Chondrocyte (in vitro differentiated cells): ENCODE data around the gene FAM53A. TPM values are rescaled to one million over a fixed set of nuclear protein-coding genes. Genes with fewer than 3 reads are reported as not detected.

Experiments used
- DNase-seq: peaks from one replicate; pipeline ENCODE4 v3.0.0; 2021; ENCODE audit warnings: mixed read lengths, low spot score
- H3K27ac Mint-ChIP-seq: one replicate; pipeline ENCODE4 v1.8.0; 2021; ENCODE audit warnings: mild to moderate bottlenecking, moderate library complexity, mixed read lengths; ENCODE audit not compliant: unreplicated experiment
- H3K27me3 Mint-ChIP-seq: 2 replicates; pipeline ENCODE4 v1.8.0; 2021; ENCODE audit warnings: low read depth, mixed read lengths
- H3K36me3 Mint-ChIP-seq: 2 replicates; pipeline ENCODE4 v1.8.0; 2021; ENCODE audit warnings: low read depth, mixed read lengths
- H3K4me1 Mint-ChIP-seq: 2 replicates; pipeline ENCODE4 v1.8.0; 2021; ENCODE audit warnings: low read depth, mild to moderate bottlenecking, mixed read lengths
- H3K4me3 Mint-ChIP-seq: one replicate; pipeline ENCODE4 v1.8.0; 2021; ENCODE audit warnings: mild to moderate bottlenecking, moderate library complexity, mixed read lengths; ENCODE audit not compliant: unreplicated experiment
- H3K9me3 Mint-ChIP-seq: 2 replicates; pipeline ENCODE4 v1.8.0; 2021; ENCODE audit warnings: low read depth, mixed read lengths
- CTCF ChIP-seq: fragments of 200-600 bp; sonication (generic); IDR thresholded peaks from 2 replicates; pipeline ENCODE4 v1.5.0; 2021; ENCODE audit warnings: antibody characterized with exemption, mild to moderate bottlenecking, moderate library complexity
- total RNA-seq: library from RNA; stranded (reverse); gene quantifications from 3 replicates; pipeline ENCODE4 v1.2.1, GENCODE V29; 2021

FAM53A gene
- total RNA-seq, 1 donor from 2014 or later: 6.9 TPM

- Mint-ChIP-seq H3K27ac (no peak overlapping the region), H3K4me1 (no peaks in the 10 kb centered on the region), H3K36me3 (peaks cover 13% of the 10 kb centered on the region), H3K27me3 (no peaks in the 10 kb centered on the region), H3K9me3 (no peaks in the 10 kb centered on the region), H3K4me3 (no peak overlapping the region)
- peak; percentile 35 for DNase-seq
- no peak for TF ChIP-seq CTCF
Measured at GRCh38 chr4:1690698-1691097, 6.6 kb upstream of the FAM53A start.

- H3K9me3 Mint-ChIP-seq: no peaks in the 10 kb centered on the region
- H3K4me1 Mint-ChIP-seq: peaks cover 12% of the 10 kb centered on the region
- H3K4me3 Mint-ChIP-seq: no peak overlapping the region
- H3K36me3 Mint-ChIP-seq: peaks cover 5% of the 10 kb centered on the region
- DNase-seq: peak; percentile 72
- no peak for TF ChIP-seq CTCF
- H3K27me3 Mint-ChIP-seq: no peaks in the 10 kb centered on the region
- H3K27ac Mint-ChIP-seq: no peak overlapping the region
Measured at GRCh38 chr4:1686440-1687036, 2.4 kb upstream of the FAM53A start.

- no peak overlapping the region for H3K4me3 Mint-ChIP-seq
- no peaks in the 10 kb centered on the region for H3K9me3 Mint-ChIP-seq
- no peaks in the 10 kb centered on the region for H3K27me3 Mint-ChIP-seq
- TF ChIP-seq CTCF: no peak
- peaks cover 12% of the 10 kb centered on the region for H3K4me1 Mint-ChIP-seq
- no peak overlapping the region for H3K27ac Mint-ChIP-seq
- H3K36me3 Mint-ChIP-seq: peaks cover 2% of the 10 kb centered on the region
- peak; percentile 80 for DNase-seq
Measured at GRCh38 chr4:1685235-1686150, 1.4 kb upstream of the FAM53A start.

GRCh38 chr4:1684506-1685234, 557 bp upstream of the FAM53A start:
- peak; percentile 94 for DNase-seq

More at GRCh38 chr4:1684506-1685234, 557 bp upstream of the FAM53A start:
- Mint-ChIP-seq H3K9me3 (no peaks in the 10 kb centered on the region), H3K4me3 (peak overlapping the region; percentile 62), H3K27me3 (no peaks in the 10 kb centered on the region), H3K36me3 (no peaks in the 10 kb centered on the region), H3K4me1 (peaks cover 12% of the 10 kb centered on the region), H3K27ac (peak overlapping the region; percentile 8)
- TF ChIP-seq CTCF: peak; percentile 5
